HG03159 (cell line): ENCODE data around the gene TPK1.

Experiments used
- ATAC-seq: cut with Tn5 transposase; IDR thresholded peaks from one replicate; pipeline ENCODE4 v1.9.1; 2021; ENCODE audit warnings: mild to moderate bottlenecking, moderate library complexity; ENCODE audit not compliant: unreplicated experiment

The TPK1 gene

DNA sequence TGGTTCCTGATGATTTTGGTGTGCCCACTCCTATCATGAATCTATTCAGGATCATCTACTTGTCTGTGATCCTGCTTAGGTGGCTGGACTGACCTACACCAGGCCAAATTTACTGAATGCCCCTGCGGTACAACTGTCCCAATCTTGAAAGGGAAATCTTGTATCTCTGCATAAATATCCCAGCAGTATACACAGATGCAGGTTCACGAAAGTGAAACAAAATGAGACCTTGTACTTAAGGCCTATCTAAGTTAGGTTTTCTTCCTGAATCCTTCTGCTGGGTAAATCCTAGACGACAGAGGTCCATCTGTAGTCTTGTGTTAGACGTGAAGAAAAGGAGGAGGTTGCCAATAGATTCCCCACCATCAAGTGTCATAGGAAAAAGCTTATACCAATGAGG lies 346.9 kb downstream of the TPK1 start:
- ATAC-seq = no peak

DNA sequence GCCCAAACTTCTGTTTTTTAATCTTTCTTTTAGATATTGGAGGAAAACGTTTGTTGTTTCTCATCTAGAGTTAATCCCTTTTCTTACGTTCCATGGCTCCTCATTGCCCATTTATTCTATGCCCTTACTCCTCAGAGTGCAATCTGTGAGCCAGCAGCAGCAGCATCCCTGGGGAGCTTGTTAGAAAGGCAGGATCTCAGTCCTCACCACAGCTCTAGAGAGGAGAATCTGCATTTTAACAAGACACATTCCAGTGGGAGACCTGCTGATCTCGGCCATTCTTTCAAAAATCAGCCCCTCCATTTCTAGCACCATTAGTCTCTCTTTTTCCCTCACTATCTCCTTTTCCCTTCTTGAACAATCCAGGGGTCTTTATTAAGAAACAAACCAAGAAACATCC lies 348.0 kb downstream of the TPK1 start:
- no peak for ATAC-seq

DNA sequence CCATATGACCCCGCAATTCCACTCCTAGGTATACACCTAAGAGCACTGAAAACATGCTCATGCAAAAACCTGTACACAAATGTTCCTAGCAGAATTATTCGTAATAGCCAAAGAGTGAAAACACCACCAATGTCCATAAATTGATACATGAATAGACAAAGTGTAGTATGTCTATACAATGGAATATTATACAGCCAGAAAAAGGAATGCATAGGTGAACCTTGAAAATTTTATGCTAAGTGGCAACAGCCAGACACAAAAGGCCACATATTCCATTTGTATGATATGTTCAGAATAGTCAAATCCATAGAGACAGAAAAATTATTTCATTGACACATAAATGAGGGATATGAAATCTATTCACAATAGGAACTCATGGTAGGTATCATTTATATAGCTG lies 351.4 kb downstream of the TPK1 start:
- ATAC-seq = no peak

DNA sequence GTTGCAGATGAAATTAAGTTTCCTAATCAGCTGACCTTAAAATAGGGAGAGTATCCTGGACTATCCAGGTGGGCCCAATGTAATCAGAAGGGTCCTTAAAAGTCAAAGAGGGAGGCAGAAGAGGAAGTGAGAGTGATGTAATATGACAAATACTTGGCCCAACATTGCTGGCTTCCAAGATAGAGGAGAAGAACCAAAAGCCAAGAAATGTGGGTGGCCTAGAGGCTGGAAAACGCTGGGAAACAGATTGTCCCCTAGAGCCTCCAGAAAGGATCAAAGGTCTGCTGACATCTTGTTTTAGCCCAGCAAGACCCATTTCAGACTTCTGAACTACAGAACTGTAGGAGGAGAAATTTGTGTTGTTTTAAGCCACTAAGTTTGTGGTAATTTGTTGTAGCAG lies 352.7 kb downstream of the TPK1 start:
- no peak for ATAC-seq

DNA sequence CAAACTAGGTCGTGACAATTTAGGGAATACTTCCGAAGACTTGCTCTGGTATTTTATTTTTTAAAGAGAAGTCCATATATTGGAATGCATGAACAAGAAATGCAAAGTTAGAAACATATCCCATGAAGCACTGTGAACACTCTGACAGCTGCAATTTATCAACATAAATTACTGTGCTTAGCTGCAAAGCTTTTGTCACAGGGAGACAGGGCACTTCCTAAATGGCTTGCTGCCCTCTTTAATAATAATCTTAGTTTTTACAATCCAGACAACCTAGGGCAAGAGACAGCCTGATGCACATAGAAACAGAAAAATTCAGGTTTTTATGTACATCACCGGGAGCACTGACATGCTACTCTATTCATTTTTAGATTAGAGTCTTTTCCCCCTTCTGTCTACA lies 354.0 kb downstream of the TPK1 start:
- no peak for ATAC-seq

DNA sequence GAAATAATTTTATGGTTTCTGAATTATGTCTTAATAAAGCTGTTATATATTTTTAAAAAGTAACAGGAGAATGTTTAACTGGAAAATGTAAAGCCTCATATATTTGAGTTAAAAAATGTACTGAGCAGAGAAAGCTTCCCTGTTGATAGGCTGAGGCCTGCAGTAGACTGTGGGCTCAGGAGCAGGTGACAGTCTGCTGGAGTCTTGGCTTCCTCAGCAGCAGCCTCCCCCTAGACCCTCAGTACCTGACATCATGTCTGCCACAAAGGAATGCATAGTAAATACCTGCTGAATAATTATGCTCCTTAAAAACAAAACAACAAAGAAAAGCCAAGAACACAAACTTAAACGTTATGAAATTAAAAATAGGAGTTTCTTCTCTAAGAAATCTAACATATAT lies 358.5 kb downstream of the TPK1 start:
- no peak for ATAC-seq

DNA sequence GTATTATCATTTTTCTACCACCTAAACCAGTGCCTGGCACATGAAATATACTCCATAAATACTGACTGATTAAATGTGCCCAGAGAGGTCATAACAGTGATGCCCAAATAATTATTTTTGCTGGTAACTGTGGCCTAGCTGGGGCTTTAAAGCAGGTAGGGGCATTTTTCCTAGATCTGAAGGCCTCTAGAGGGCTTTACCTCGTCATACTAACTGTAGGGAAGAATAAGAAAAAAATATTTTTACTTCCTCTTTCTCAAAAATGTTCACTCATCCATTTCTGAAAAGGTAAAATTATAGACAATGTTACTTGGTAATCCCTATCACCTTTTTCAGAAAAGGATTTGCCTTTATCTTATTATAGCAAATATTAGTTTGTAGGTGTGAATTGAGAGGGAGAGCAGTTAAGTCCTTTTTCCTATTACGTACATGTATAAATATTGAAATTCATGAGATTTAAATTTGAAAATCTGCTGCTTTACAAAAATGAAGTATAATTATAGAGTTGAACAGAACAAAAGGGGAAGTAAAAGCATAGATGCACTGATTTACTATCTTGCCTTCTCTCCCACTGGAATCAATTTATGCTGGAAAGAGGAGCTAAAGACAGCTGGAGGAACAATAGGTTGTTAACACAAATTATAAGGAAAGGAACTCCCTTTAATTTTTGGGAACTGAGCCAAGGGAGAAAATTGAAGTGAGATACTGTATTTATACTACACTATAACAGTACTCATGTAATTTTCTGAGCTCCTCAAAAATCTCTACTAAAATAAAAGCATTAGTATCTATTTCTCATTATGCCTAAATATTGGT lies 360.8 kb downstream of the TPK1 start:
- no peak for ATAC-seq

DNA sequence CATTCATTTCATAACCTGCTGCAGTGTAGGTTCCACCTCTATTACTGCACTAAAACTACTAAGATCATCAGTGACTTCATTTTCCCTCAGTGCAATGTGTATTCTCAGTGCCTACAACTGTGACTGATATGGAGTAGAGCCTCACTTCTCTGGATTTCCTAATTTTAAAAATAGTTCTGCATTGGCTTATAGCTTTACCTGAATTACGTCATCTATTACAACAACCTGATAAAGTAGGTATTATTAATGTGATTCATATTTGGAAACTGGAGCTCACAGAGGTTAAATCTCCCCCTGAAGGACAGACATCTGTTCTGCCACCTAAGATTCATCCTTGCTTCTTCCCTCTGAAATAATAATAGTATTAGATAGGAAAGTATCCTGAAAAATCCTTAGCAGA lies 361.5 kb downstream of the TPK1 start:
- peak; percentile 11 for ATAC-seq

DNA sequence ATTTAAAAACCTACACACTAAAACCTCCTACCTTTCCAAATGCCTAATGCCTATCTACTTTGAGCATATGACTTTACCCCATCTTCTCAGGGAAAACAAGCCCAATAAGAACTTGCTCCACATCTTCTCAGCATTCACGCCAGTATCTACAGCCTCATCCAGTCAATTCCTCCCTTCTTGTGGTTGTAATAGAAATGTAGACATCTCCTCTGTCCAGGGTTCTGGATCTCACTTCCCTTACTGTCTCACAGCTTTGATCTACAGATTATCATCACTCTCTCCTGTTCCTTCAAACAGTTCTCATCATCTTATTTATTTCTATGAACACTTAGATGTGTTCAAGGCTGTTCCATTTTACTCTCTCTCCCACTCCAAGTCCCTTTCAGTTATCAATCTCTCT lies 361.9 kb downstream of the TPK1 start:
- peak; percentile 60 for ATAC-seq

DNA sequence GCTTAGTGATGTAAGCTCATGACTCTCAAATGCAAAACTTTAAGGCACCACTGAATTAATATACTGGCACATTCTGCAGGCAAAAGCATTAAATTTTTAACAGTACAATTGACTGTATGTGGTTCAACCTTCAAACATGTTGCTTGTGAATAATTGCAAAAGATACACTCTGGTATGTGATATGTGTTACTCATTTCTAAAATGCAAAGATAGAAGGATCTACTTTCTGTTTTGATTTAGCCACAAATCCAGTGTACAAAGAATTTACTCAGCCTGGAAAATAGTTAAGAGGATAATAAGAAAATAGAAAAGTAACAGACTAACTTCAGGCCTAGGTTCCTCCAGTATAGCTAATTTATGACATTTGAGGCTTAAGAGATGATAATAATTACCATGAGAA lies 365.8 kb downstream of the TPK1 start:
- ATAC-seq = no peak

DNA sequence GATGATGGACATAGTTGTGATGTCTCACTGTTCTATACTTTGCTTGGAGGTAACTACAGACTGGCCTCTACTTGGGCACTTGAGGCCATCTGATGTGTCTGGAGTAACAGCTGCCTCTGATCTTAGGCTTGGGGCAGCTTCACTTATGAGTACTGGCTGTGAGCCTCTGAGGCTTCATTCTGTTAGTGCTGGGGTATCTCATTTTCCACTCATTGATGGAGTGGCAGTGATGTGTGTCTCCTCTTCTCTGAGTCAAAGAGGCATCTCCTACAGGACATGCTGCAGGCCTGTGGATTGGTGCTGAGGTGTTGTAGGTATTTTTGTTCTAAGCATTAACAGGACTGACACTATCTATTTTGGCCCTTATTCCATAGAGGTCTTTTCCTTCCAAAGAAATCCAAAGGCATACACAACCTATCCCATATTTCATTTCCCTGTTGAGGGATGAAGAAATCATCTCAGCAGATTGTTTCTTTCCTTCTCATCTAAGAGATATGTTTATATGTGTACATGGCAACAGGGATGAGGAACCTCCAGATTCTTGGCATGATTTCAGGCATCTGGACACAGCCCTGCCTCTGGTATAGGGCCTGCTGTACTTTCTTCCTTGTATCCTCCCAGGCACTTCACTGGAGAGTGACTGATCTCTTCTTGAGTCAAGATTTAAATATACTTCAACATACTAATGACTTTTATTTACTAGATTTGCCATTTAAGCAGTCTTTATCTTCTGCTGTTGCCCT lies 366.7 kb downstream of the TPK1 start:
- ATAC-seq = no peak

DNA sequence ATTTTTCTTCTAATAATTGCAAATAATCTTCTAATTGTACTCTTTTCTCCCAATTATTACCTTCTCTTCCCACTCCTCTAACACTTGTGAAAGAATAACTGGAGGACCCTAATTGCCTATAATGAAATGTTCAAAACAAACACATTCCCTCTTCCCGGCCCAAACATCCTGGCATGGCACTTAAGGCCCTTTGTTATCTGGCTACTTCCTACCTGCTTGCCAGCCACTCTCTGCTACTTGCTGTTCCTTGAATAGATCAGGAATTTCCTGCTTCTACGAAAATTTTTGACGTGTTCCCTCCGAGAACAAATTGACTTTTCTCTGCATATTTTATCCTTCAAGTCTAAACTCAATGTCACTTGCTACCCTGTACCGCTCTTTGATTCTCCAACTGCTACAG lies 376.2 kb downstream of the TPK1 start:
- no peak for ATAC-seq

DNA sequence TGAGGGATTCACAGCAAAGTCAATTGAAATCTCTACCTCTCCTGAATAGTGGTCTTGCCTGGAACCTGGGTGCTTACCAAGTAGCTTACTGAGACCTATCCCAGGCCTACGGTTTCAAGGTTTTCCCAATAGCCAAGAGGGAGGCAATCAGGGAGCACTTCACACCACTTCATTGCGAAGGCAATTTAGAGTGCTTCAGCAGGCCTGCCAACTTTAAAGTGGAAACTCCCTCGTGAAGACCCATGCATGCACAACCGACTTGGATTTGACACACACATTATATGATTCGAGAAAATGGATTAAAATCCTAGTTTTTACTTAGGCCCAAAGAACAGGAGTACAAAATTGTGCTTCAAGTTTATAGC lies 380.8 kb downstream of the TPK1 start:
- no peak for ATAC-seq

DNA sequence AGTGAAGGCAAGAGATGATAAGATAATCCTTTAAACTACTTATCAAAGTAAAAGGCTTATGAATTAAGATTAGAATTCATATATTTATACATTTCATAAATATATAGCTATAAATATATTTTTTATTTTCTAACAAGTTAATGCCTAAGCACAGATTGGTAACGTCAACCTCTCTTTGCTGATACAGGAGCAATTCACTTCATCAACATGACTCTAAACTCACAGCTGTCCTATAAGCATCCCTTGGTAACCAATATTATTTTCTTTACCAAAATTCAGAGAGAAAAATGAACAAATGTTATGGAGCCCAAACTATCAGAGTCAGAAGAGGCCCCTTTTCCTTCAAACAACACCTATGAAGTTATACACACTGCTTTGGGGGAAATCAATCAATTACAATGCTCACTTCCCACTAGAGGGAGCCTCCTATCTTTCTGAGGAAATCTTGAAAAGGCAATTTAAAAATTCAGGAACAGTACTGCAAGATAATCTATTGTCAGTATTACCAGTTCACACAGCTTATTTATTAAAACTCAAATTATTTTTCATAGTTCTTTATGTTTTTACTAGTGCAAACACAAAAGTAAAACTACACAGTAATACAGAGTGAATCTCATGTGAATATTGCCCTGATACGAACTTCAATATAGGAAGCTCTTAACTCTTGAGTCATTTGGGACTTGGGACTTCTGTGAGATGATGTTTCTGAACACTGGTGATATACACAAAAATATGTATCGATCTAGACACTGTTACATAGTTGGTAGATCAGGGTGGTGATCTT lies 381.4 kb downstream of the TPK1 start:
- no peak for ATAC-seq

DNA sequence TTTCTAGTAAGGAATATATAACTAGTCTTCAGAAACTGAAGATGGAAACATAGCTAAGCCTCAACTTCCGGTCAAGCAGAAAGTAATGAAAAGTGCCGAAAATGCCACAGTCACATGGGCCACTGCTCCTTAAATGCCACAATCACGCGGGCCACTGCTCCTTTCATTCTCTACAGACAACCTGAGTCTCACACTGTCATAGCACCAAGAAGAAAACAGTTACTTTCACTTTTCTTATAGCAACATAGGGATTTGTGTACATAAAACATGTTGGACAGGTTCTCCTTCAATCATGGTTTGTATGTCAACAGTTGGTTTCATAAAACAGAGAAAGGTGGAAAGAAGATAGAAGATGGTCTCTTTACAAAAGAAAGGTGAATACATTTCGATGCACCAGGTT lies 383.8 kb downstream of the TPK1 start:
- peak; percentile 71 for ATAC-seq

DNA sequence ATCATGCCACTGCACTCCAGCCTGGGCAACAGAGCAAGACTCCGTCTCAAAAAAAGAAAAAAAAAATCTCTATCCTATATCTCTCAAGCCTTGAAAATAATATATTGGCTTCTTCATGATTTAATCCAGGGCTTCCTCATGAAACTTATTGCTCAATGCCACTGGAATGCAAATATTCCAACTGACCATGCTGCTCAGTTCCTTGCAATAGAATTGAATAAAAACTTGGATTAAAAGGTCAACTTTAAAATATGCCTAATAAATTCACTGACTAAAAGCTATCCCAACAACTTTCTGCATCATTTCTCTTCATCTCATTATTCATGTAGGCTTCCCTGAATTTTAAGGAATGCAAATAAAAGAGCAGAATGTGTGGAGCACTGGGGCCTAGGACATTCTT lies 390.3 kb downstream of the TPK1 start:
- no peak for ATAC-seq

DNA sequence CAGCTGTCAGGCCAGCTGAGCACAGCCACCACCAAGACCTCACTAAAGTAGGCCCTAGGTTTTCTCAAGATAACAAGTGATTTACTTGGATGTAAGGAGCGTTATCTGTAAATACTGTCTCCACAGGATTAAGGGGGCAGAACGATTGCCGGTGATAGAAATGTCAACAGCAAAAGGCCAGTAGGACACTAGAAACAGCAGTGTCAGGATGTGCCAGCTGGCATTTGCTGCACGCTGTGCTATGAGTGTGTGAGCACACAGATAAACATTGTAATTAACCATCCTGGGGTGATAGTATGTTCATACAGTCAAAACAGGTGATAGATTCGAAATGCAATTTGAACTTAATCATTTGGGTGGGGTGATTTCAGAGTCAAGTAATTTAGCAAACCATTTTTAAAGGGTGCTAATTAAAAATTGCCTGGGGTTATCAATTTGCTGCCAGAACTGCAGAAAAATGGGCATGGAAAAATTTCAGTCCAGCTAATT lies 396.1 kb downstream of the TPK1 start:
- no peak for ATAC-seq

DNA sequence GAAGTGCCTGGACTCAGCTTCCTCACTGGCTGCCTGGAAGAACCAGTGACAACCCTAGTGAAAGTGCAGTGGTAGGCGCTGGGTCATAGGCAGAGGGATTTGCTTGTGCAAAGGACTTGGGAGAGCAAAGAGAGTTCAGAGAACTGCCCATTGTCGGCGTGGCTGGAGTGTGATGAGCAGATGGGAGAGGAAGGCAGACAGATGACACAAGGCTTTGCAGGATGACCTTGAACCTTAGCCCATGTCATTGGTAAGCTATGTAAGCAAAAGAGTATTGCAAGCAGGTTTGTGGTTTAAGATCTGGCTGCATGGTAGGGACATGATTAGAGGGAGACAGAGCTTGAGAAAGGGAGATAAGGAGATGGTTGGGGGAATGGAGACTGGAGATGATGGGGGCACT lies 397.1 kb downstream of the TPK1 start:
- ATAC-seq = no peak

DNA sequence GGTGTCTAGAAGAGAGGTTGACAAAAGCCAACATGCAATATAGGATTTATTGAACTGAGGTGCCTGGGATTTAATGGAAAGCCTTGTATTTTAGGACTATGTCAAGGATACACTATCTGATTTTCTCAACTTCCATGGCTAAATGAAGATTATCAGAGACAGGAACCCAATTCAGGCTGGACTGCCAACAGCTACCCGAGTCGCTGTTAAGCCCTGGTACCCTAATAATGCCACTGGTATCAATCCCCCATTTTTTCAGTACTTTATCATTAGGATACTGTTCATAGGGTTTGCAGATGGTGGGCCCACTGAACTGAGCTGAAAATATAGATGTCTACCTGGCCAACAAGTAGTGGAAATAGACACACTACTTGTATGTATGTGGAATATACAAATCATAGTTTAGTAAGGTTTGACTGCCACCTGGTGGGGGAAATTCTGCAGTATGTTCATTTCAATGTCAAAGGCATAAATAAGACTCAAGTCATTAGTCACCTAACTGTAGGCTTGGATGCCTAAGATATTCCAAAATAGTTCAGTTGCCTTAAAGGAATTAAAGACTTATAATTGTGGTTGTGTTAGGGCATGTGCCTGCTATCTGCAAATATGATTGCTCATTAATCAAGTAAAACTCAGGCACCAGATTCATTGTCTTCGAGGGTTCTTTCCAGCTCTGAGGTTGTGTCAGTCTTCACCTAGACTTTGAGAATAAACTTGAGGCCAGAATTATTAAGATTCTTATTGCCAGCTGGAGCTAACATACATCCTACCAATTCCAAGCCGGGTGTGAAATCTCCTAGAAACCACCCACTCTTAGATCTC lies 398.3 kb downstream of the TPK1 start:
- peak; percentile 85 for ATAC-seq

DNA sequence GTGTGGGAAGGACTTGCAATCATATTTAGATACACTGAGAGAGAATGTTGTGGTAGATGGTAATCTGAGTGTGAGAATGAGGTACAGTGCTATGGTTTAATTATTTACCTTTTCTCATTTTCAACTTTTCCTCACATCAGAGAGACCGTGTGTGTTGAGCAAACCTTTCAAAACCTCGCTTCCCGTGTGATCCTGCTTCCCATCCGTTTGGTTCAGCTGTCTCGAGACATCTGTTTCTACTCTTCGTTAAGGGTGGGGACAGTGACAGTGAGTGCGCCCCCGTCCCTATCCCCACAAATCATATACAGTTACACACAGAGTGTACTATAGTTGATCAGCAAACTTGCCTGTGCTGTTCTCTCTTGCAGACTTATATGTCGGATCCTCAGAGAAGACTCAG lies 399.4 kb downstream of the TPK1 start:
- no peak for ATAC-seq

DNA sequence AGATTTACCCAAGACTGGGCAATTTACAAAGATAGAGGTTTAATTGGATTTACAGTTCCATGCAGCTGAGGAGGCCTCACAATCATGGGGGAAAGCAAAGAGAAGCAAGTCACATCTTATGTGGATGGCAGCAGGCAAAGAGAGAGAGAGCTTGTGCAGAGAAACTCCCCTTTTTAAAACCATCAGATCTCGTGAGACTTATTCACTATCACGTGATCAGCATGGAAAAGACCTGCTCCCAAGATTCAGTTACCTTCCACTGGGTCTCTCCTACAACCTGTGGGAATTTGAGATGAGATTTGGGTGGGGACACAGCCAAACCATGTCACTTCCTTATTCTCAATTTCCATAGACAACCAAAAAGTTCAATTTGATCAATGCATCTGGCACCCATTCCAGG lies 407.4 kb downstream of the TPK1 start:
- no peak for ATAC-seq
